Esophagus squamous epithelium (tissue), 4 donors: ENCODE measurements around the gene ZNF792.

Source experiments
- POLR2A ChIP-seq, 4 donors: fragments of 450-650 bp; IDR thresholded peaks; one replicate each; pipeline ENCODE4 v1.6.1; 2017; ENCODE audit warnings: antibody characterized with exemption in 4 of 4, mild to moderate bottlenecking in 4 of 4, moderate library complexity in 3 of 4
- TF ChIP-seq, protein P1 (sequence below), 6 experiments: fragments of 450-650 bp in 4 of 6; fragments of 200-600 bp in 2 of 6; sonication (generic) in 2 of 6; IDR thresholded peaks; one replicate each; pipeline ENCODE4 v1.5.1; 2016 to 2019; ENCODE audit warnings: antibody characterized with exemption in 6 of 6, mild to moderate bottlenecking in 4 of 6, moderate library complexity in 4 of 6

DNA sequence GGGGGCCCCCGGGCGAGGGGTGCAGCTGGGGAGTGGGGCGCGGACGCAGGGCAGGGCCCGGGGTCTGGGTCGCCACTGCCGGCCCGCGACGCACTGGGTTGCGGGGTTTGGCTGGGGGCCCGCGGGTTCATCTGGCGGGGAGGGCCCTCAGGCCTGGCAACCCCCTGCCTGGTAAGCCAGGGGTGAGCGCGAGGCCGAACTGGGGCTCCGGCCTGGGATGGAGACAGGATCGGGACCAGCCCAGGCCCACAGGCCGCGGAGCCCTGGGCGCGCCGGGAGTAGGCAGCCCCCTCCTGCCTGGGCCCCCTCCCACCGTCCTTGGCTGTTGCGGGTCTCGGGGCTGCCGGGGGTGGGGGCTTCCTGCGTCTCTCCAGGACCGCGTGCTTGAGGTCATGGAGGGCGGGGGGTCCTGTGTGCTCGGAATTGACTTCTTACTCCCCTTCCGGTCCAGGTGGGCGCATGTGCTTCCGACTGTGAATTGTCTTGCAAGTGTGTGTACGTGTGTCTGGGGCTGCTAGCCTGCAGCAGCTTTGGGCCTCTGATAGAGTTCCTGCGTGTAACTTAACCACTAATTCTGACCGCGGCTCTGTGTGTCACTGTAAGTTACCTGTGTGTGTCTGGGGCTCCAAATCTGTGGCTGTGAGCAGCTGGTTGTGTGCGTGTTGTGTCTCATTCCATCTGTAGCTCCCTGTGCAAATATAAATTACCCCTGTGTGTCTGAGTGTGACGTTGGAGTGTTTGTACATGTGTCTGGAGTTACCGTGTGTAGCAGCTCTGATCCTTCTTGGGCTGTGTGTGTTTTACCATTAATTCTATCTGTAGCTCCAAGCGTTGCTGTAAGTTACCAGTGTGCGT lies 36.8 kb upstream of the ZNF792 start:
- TF ChIP-seq, protein P1, sequence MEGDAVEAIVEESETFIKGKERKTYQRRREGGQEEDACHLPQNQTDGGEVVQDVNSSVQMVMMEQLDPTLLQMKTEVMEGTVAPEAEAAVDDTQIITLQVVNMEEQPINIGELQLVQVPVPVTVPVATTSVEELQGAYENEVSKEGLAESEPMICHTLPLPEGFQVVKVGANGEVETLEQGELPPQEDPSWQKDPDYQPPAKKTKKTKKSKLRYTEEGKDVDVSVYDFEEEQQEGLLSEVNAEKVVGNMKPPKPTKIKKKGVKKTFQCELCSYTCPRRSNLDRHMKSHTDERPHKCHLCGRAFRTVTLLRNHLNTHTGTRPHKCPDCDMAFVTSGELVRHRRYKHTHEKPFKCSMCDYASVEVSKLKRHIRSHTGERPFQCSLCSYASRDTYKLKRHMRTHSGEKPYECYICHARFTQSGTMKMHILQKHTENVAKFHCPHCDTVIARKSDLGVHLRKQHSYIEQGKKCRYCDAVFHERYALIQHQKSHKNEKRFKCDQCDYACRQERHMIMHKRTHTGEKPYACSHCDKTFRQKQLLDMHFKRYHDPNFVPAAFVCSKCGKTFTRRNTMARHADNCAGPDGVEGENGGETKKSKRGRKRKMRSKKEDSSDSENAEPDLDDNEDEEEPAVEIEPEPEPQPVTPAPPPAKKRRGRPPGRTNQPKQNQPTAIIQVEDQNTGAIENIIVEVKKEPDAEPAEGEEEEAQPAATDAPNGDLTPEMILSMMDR (IDR thresholded peaks at IDR 0.05): no peak
- no peak for TF ChIP-seq POLR2A (IDR thresholded peaks at IDR 0.05)
